OCI-LY7 (cell line): ENCODE data around the gene TUFM. TPM values are rescaled to one million over a fixed set of nuclear protein-coding genes. Genes with fewer than 3 reads are reported as not detected.

Experiments
- BruUV-seq: library from RNA; stranded (reverse); fragments of 400-500 nt; replicated peaks from 2 replicates; lab custom pipeline; 2021; lab: Mats Ljungman, UMichigan
- CTCF ChIA-PET: fragments of 300-600 bp; sonication (Branson Sonifier 250); formaldehyde crosslinking; loops from one replicate; lab custom pipeline; 2022; ENCODE audit warnings: antibody characterized with exemption; ENCODE audit not compliant: unreplicated experiment; lab: Charles Lee
- POLR2A ChIA-PET: fragments of 300-600 bp; sonication (Branson Sonifier 250); formaldehyde crosslinking; loops from one replicate; lab custom pipeline; 2022; ENCODE audit warnings: antibody characterized with exemption; lab: Charles Lee
- DNase-seq: peaks from one replicate; pipeline ENCODE4 v3.0.0-alpha.2; 2015; ENCODE audit warnings: low spot score
- H2AFZ ChIP-seq: fragments of 200-600 bp; sonication (generic), shearing (Covaris generic); 2 replicates; pipeline ENCODE4 v1.6.1; 2014; ENCODE audit warnings: mild to moderate bottlenecking, antibody characterized with exemption, low read length, moderate library complexity
- H3K27ac ChIP-seq: fragments of 200-600 bp; sonication (generic); 2 replicates; pipeline ENCODE4 v1.5.1; 2014; ENCODE audit warnings: mixed run types, low read depth, mild to moderate bottlenecking, moderate library complexity, low read length, inconsistent platforms; ENCODE audit not compliant: poor library complexity, severe bottlenecking
- H3K36me3 ChIP-seq: fragments of 200-600 bp; sonication (generic); 2 replicates; pipeline ENCODE4 v1.6.1; 2014; ENCODE audit warnings: mild to moderate bottlenecking, antibody characterized with exemption, low read length, moderate library complexity, mixed read lengths; ENCODE audit not compliant: insufficient read depth
- H3K4me1 ChIP-seq: fragments of 200-600 bp; sonication (generic); 2 replicates; pipeline ENCODE4 v1.5.1; 2014; ENCODE audit warnings: mild to moderate bottlenecking, low read length; ENCODE audit not compliant: insufficient read depth, poor library complexity, severe bottlenecking
- H3K4me2 ChIP-seq: fragments of 200-600 bp; sonication (generic); 2 replicates; pipeline ENCODE4 v1.6.1; 2014; ENCODE audit warnings: mild to moderate bottlenecking, low read length
- H3K4me3 ChIP-seq: fragments of 200-600 bp; sonication (generic); 2 replicates; pipeline ENCODE4 v1.5.1; 2014; ENCODE audit warnings: mild to moderate bottlenecking, low read depth, low read length; ENCODE audit not compliant: poor library complexity, severe bottlenecking
- H3K79me2 ChIP-seq: fragments of 200-600 bp; sonication (generic); 2 replicates; pipeline ENCODE4 v1.6.1; 2016; ENCODE audit warnings: low read depth, mild to moderate bottlenecking, low read length, moderate library complexity, mixed read lengths; ENCODE audit not compliant: insufficient read depth
- H3K9me2 ChIP-seq: fragments of 200-600 bp; sonication (generic); 2 replicates; pipeline ENCODE4 v1.6.1; 2016; ENCODE audit warnings: mild to moderate bottlenecking, low read length, mixed read lengths; ENCODE audit not compliant: insufficient read depth
- H3K9me3 ChIP-seq: fragments of 200-600 bp; sonication (generic); 2 replicates; pipeline ENCODE4 v1.6.1; 2014; ENCODE audit warnings: mild to moderate bottlenecking, mixed run types, low read length, mixed read lengths
- H4K20me1 ChIP-seq: fragments of 200-600 bp; sonication (generic); 2 replicates; pipeline ENCODE4 v1.6.1; 2014; ENCODE audit warnings: mild to moderate bottlenecking, antibody characterized with exemption, low read length, moderate library complexity, mixed read lengths; ENCODE audit not compliant: insufficient read depth
- EZH2phosphoT487 ChIP-seq: fragments of 200-600 bp; sonication (generic); IDR thresholded peaks from 2 replicates; pipeline ENCODE4 v1.6.1; 2018; ENCODE audit warnings: low read depth, borderline replicate concordance, mild to moderate bottlenecking, mixed run types, antibody characterized with exemption, low read length, moderate library complexity, mixed read lengths
- intact Hi-C: fragments of 100-400 bp; cut with micrococcal nuclease; formaldehyde crosslinking; loops from one replicate; pipeline ENCODE4 v1.10.0; 2022; ENCODE audit not compliant: unreplicated experiment
- total RNA-seq, 2 experiments: library from RNA; depleted of rRNA in 1 of 2; stranded (reverse); fragments of >200 nt in 1 of 2; shearing (Covaris generic) in 1 of 2; gene quantifications; 2 replicates each; pipeline ENCODE4 v1.2.3, GENCODE V29; 2014 to 2022
- TF ChIP-seq, protein P1 (sequence below): fragments of 200-600 bp; sonication (generic); conservative IDR thresholded peaks from 2 replicates; pipeline ENCODE4 v1.5.1; 2014; ENCODE audit warnings: mild to moderate bottlenecking, antibody characterized with exemption, low read length, moderate library complexity, mixed read lengths

Gene TUFM
- total RNA-seq, 2 experiments from 2014 or later, result 184 to 211 TPM

DNA sequence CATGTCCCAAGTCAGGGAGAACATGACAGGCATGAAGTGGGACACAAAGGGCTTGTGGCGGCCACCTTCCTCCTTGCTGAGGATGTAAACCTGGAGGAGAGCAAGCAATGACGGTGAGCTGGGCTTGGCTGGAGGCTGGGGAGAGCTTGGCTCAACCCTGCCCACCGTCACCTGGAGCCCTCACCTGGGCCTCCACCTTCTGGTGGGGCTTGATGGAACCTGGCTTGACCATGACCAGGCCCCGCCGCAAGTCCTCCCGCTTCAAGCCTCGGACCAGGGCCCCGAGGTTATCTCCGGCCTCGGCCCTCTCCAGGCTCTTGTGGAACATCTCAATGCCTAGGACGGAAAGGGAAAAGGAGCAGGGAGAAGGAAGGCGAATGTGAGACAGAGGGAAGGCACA is 2.4 kb downstream of the TUFM start:
- TF ChIP-seq, protein P1, sequence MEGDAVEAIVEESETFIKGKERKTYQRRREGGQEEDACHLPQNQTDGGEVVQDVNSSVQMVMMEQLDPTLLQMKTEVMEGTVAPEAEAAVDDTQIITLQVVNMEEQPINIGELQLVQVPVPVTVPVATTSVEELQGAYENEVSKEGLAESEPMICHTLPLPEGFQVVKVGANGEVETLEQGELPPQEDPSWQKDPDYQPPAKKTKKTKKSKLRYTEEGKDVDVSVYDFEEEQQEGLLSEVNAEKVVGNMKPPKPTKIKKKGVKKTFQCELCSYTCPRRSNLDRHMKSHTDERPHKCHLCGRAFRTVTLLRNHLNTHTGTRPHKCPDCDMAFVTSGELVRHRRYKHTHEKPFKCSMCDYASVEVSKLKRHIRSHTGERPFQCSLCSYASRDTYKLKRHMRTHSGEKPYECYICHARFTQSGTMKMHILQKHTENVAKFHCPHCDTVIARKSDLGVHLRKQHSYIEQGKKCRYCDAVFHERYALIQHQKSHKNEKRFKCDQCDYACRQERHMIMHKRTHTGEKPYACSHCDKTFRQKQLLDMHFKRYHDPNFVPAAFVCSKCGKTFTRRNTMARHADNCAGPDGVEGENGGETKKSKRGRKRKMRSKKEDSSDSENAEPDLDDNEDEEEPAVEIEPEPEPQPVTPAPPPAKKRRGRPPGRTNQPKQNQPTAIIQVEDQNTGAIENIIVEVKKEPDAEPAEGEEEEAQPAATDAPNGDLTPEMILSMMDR, result no peak
- no peak for TF ChIP-seq EZH2phosphoT487
- POLR2A ChIA-PET, result interaction anchor here (1.7 kb wide), 1 partner anchor 21 kb away, joined by 4 read pairs; the partner anchor contains the start of gene ATXN2L
- Histone ChIP-seq H3K4me3 (no peak overlapping the region), H3K9me2 (no peaks in the 10 kb centered on the region), H3K4me1 (peaks cover 17% of the 10 kb centered on the region), H3K9me3 (no peaks in the 10 kb centered on the region), H3K27ac (no peak overlapping the region), H2AFZ (no peak overlapping the region), H3K79me2 (peaks cover 31% of the 10 kb centered on the region), H3K4me2 (no peak overlapping the region), H3K36me3 (peaks cover 62% of the 10 kb centered on the region), H4K20me1 (peaks cover 10% of the 10 kb centered on the region)
- intact Hi-C loops, result no loop called here
- no TSS peak for BruUV-seq
- no peak for DNase-seq
- CTCF ChIA-PET, result no interaction called here

DNA sequence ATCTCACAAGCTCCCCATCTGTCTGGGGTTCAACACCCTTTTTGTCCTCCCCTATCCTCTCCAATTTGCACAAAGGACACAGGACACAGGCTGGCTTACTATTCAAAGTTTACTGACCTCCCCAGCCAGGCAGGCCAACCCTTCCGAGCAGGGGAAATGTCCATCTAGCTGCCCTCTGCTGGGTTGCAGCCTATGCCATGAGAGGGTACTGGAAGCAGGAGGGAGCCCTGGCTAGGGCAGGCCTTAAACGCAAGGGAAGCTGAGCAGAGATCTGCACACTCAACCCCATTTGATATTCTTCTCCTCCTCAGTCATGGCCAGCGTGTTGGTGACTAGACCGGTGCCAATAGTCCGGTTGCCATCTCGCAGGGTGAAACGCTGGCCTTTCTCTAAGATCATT is 3.5 kb downstream of the TUFM start:
- intact Hi-C loops, result no loop called here
- H3K4me3 ChIP-seq, result no peak overlapping the region
- no peaks in the 10 kb centered on the region for H3K9me3 ChIP-seq
- ChIA-PET POLR2A (interaction anchor here (0.9 to 1.2 kb wide), 3 partner anchors 15 to 222 kb away, joined by 3 to 5 read pairs (median 4); no protein-coding TSS in a partner anchor), CTCF (no interaction called here)
- no peaks in the 10 kb centered on the region for H3K9me2 ChIP-seq
- H3K79me2 ChIP-seq, result peaks cover 31% of the 10 kb centered on the region
- peaks cover 10% of the 10 kb centered on the region for H4K20me1 ChIP-seq
- no peak for TF ChIP-seq EZH2phosphoT487
- TF ChIP-seq, protein P1, result no peak
- H2AFZ ChIP-seq, result no peak overlapping the region
- no TSS peak for BruUV-seq
- H3K4me1 ChIP-seq, result peaks cover 17% of the 10 kb centered on the region
- DNase-seq, result no peak
- no peak overlapping the region for H3K27ac ChIP-seq
- no peak overlapping the region for H3K4me2 ChIP-seq
- H3K36me3 ChIP-seq, result peaks cover 72% of the 10 kb centered on the region

DNA sequence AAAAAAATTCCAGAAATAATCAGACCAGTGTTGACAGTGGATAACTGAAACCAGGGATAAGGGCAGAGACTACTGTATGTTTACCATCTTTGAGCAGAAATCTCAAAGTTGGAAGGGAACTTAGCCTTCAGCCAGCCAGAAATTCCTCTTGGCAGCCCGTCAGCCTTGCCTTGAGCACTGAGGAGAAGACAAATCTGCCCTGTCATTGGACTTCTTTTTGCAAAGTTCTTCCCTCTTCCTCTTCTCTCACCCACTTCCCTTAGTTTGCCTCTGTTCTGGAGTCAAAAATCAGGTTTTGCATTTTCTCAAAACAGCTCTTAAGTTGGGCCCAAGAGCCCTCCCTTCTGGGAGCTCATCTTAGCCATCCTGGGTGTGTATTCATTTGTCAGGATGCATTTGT is 6.2 kb downstream of the TUFM start:
- H3K27ac ChIP-seq, result peak overlapping the region; percentile 10
- DNase-seq, result no peak
- peaks cover 10% of the 10 kb centered on the region for H3K79me2 ChIP-seq
- no peak for TF ChIP-seq EZH2phosphoT487
- TF ChIP-seq, protein P1, result no peak
- peaks cover 91% of the 10 kb centered on the region for H3K36me3 ChIP-seq
- intact Hi-C loops, result no loop called here
- BruUV-seq, result no TSS peak
- ChIA-PET CTCF (no interaction called here), POLR2A (interaction anchor here (2.1 kb wide), 1 partner anchor 12 kb away, joined by 10 read pairs; no protein-coding TSS in a partner anchor)
- no peak overlapping the region for H2AFZ ChIP-seq
- H3K9me2 ChIP-seq, result no peaks in the 10 kb centered on the region
- H3K4me1 ChIP-seq, result peaks cover 5% of the 10 kb centered on the region
- no peak overlapping the region for H3K4me3 ChIP-seq
- H3K4me2 ChIP-seq, result no peak overlapping the region
- H4K20me1 ChIP-seq, result peaks cover 5% of the 10 kb centered on the region
- no peaks in the 10 kb centered on the region for H3K9me3 ChIP-seq
